Lower leg skin (tissue), 4 donors: ENCODE measurements around the gene INF2. TPM values are rescaled to one million over a fixed set of nuclear protein-coding genes. Genes with fewer than 3 reads are reported as not detected.
A peak's percentile ranks its signal among the peaks of the same experiment; 100 is the strongest.

Experiments used
- DNase-seq, 2 donors: peaks; one replicate each; pipeline ENCODE4 v3.0.0-alpha.2; 2019; ENCODE audit warnings: low spot score in 2 of 2
- H3K4me3 ChIP-seq: fragments of 200-600 bp; sonication (generic); 2 replicates; pipeline ENCODE4 v1.5.1; 2017; ENCODE audit warnings: mild to moderate bottlenecking, low read depth; ENCODE audit not compliant: poor library complexity, severe bottlenecking
- POLR2A ChIP-seq, 2 donors: fragments of 450-650 bp; IDR thresholded peaks; one replicate each; pipeline ENCODE4 v1.6.1; 2016 to 2017; ENCODE audit warnings: antibody characterized with exemption in 2 of 2, mild to moderate bottlenecking in 1 of 2, moderate library complexity in 1 of 2
- WGBS, 2 donors: methylation state at CpG; one replicate each; pipeline ENCODE4 v1.1.5; 2018; 5-methylcytosine and 5-hydroxymethylcytosine counted together
- intact Hi-C: fragments of 100-400 bp; cut with DNase I; formaldehyde crosslinking; loops from one replicate; pipeline ENCODE4 v1.15.0; 2023; ENCODE audit warnings: low total_unique reads
- total RNA-seq, 4 donors: library from RNA; depleted of rRNA; stranded (reverse); fragments of >200 nt; gene quantifications; one replicate each; pipeline ENCODE4 v1.1.0, GENCODE V29; 2016
- TF ChIP-seq, protein P1 (sequence below), 3 donors: fragments of 450-650 bp; IDR thresholded peaks; one replicate each; pipeline ENCODE4 v1.5.1; 2016; ENCODE audit warnings: antibody characterized with exemption in 3 of 3, mild to moderate bottlenecking in 3 of 3, moderate library complexity in 2 of 3

The INF2 gene
- total RNA-seq, 4 donors from 2014 or later, result 63.8 to 121 (median 83.9) TPM

DNA sequence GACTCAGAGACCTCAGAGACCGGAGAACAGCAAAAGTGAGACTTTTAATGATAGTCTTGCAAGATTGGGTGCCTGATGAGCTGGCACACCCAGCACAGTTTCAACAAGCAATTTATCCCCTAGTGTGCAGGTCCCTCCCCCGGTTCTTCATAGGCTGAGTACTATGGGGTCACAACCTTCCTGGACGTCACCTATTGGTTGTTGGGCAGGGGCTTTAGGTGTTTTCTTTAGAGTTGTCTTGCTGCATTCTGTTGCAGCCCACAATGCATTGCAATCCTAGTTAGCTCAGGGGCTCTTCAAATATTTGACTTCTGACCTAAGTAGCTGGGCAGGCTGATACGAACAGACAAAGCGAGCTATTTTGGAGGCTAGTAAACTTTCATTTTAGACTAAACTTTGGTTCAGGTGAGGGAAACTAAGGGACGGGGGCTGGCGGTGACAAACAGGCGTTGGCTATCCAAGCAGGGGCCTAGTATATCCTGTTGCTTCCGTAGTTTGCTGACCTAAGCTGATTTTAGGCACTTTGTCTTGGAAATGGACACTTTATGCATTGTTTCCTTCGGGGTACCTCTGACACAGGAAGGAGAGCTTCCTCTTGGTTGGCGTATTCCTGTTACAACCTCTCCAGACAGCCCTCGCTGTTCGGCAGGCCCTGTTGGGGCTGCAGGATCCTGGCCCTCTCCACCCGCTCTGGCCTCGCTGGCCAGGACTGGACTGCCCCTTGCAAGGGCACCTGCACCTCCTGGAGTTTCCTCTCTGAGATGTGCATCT, 77.6 kb downstream of the INF2 start:
- DNase-seq, result no peak
- H3K4me3 ChIP-seq, result no peak overlapping the region
- WGBS, 2 donors, result 89 to 91% methylated on average over 15 of the region's 15 CpGs
- intact Hi-C loops, result no loop called here
- TF ChIP-seq, protein P1, sequence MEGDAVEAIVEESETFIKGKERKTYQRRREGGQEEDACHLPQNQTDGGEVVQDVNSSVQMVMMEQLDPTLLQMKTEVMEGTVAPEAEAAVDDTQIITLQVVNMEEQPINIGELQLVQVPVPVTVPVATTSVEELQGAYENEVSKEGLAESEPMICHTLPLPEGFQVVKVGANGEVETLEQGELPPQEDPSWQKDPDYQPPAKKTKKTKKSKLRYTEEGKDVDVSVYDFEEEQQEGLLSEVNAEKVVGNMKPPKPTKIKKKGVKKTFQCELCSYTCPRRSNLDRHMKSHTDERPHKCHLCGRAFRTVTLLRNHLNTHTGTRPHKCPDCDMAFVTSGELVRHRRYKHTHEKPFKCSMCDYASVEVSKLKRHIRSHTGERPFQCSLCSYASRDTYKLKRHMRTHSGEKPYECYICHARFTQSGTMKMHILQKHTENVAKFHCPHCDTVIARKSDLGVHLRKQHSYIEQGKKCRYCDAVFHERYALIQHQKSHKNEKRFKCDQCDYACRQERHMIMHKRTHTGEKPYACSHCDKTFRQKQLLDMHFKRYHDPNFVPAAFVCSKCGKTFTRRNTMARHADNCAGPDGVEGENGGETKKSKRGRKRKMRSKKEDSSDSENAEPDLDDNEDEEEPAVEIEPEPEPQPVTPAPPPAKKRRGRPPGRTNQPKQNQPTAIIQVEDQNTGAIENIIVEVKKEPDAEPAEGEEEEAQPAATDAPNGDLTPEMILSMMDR (IDR thresholded peaks at IDR 0.05), result no peak
- TF ChIP-seq POLR2A (IDR thresholded peaks at IDR 0.05), result no peak

DNA sequence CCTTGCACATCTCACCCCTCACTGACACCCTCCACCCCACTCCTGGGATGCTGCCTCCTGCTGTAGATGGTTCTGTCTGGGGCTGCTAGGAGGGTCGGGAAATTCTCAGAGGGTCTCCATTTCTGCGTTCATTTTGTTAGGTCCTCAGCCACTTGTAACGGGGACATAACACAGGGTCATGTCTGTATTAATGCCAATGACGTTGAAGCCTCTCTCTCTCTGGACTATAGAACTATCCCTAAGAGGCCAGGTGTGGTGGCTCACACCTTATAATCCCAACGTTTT, 78.2 kb downstream of the INF2 start:
- H3K4me3 ChIP-seq, result no peak overlapping the region
- no peak for TF ChIP-seq POLR2A (IDR thresholded peaks at IDR 0.05)
- TF ChIP-seq, protein P1 (IDR thresholded peaks at IDR 0.05), result no peak
- intact Hi-C loops, result no loop called here
- no peak for DNase-seq
- WGBS, 2 donors, result 83 to 90% methylated on average over 5 of the region's 5 CpGs

DNA sequence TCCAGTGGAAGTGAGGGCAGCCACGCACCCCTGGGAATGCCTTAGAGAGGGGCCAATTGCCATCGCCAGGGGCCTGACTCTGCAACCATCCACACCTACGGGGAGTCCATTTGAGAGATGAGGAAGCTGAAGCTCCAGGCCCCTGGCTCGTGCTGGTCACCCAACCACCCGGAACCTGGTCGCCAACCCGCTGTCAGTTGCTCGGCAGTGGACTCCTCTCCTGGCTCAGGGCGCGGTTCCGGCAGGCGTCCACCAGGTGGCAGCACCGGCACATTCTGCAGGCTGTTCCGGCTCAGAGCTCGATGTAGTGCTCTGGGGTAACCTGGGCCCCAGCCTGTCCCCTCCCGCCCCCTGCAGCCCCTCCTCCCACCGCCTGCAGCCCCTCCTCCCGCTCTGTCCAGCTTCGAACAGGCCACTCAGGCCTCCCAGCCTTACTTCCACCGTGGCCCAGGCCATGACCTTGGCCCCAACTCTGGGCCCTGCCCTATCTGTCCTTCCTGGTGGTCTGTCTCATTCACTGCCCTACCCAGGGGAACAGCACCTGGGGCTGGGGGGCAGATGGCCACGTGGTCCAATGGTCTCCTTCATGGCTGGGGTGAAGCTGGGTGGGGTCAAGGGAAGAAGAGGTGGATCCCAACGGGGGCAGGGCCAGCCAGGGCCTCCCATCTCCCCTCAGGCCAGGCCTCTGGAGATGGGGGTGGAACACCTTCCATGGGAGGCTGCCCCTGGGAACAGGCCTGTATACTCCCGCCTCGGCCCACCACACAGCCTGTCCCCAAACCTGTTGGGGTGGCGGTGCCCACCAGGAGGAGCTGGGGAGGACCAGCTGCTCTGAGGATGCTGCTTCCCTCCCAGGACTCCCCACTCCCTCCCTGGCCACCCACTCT, 79.3 kb downstream of the INF2 start:
- no peak overlapping the region for H3K4me3 ChIP-seq
- no peak for TF ChIP-seq POLR2A (IDR thresholded peaks at IDR 0.05)
- TF ChIP-seq, protein P1 (IDR thresholded peaks at IDR 0.05), result peak in 1 of 3 donors; percentile 33
- intact Hi-C loops, result no loop called here
- peak; percentile 89 to 98 for DNase-seq
- 29 to 32% methylated on average over 10 to 12 of the region's 25 CpGs for WGBS, 2 donors

DNA sequence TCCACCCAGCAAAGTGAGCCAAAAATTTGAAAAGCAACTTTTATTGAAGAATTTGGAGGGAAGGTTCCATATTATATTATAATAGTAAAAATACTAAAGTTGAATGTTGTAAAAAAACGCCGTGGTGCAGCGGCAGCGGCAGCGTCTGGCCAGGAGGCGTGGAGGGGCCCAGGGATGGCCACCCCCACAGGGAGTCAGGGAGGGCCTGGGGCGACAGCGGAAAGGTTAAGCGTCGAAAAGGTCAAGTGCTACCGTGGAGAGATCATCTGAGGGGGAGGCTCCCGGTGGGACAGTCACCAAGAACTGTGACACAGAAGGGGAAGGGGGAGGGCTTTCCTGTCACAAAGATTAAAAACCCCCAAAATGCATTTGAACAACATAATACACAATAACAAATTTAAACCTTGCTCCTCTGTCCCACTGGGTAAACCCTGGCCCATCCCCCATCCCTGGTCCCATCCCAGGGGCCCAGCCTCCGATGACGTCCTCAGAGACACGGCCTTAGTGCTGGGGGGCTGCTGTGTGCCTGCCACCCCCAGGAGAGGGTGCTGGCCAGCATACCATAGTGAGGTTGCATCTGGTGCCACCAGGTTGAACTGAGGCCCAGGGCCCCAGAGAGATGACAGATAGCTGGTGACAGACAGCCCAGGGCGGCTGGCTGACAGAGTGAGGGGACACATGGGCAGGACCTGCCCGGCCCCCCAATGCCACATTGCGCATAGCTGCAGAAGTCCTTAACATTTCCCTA, 80.1 kb downstream of the INF2 start:
- H3K4me3 ChIP-seq, result no peak overlapping the region
- DNase-seq, result no peak
- intact Hi-C loops, result loop anchor here (5.0 kb wide), 1 partner anchor 53 kb away; no protein-coding TSS in a partner anchor
- WGBS, 2 donors, result 73 to 79% methylated on average over 18 of the region's 18 CpGs
- TF ChIP-seq POLR2A (IDR thresholded peaks at IDR 0.05), result no peak
- TF ChIP-seq, protein P1 (IDR thresholded peaks at IDR 0.05), result no peak

DNA sequence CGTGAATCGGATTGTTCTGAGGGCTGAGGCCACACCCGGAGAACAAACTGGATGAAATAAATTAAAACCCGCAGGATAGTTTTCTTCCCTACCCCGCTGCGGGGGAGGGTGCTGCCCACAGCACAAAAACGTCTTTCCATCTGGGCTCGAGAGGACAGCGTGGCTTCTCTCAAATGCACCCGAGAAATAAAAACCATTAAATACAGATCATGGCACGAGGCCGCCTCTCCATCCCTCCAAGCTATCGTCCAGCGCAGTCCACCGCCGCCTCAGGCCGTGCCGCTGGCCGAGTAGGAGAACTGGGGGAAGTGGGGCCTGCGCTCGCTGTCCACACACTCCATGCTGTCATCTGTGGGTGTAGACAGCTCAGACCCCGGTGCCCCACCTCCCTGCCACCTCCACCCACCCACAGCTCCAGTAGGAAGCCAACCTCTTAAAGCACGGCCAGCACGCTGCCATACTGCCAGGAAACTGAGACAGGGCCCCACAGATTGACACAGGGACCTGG, 80.7 kb downstream of the INF2 start:
- WGBS, 2 donors, result 80% methylated on average over 24 of the region's 24 CpGs
- TF ChIP-seq, protein P1 (IDR thresholded peaks at IDR 0.05), result no peak
- TF ChIP-seq POLR2A (IDR thresholded peaks at IDR 0.05), result no peak
- no peak for DNase-seq
- no peak overlapping the region for H3K4me3 ChIP-seq
- intact Hi-C loops, result loop anchor here (5.0 kb wide), 1 partner anchor 52 kb away; no protein-coding TSS in a partner anchor
